ENCODE results near the gene MICU2.

DNA sequence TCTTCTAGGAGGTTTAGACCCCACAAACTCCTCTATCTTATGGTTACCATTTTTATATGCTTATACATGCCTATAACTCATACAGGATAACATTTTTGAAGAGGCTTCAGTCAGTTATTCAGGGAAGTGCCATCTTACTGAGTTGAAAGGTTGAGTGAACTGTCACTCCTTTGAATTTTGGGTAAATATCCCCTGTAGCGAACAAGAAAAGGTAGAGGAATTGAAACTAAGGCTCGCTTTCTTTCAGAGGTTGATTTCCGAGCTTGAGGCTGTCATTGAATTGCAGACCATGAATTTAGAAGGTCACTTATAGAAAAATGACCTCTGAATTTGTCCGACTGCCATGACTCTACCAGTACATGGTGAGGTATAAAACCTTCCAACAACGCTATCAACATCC is 35.1 kb downstream of the MICU2 start:
- TF ChIP-seq, protein P1, sequence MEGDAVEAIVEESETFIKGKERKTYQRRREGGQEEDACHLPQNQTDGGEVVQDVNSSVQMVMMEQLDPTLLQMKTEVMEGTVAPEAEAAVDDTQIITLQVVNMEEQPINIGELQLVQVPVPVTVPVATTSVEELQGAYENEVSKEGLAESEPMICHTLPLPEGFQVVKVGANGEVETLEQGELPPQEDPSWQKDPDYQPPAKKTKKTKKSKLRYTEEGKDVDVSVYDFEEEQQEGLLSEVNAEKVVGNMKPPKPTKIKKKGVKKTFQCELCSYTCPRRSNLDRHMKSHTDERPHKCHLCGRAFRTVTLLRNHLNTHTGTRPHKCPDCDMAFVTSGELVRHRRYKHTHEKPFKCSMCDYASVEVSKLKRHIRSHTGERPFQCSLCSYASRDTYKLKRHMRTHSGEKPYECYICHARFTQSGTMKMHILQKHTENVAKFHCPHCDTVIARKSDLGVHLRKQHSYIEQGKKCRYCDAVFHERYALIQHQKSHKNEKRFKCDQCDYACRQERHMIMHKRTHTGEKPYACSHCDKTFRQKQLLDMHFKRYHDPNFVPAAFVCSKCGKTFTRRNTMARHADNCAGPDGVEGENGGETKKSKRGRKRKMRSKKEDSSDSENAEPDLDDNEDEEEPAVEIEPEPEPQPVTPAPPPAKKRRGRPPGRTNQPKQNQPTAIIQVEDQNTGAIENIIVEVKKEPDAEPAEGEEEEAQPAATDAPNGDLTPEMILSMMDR (IDR thresholded peaks at IDR 0.05) = no peak
- TF ChIP-seq POLR2A (IDR thresholded peaks at IDR 0.05) = no peak
